Middle frontal gyrus (tissue), 1 donor: ENCODE data around the gene AMZ2.
"Not testable (repeated sequence)": the region's sequence is repeated elsewhere in the genome, so short reads cannot be mapped to it uniquely, and the experiment has no call there.

Experiments
- DNase-seq: peaks from one replicate; pipeline ENCODE4 v3.0.0-alpha.2; 2015; ENCODE audit warnings: low spot score; ENCODE audit errors: extremely low spot score

AMZ2 gene

GRCh38 chr17:68248891-68249290 lies 1.0 kb downstream of the AMZ2 start:
- DNase-seq = no peak

DNA sequence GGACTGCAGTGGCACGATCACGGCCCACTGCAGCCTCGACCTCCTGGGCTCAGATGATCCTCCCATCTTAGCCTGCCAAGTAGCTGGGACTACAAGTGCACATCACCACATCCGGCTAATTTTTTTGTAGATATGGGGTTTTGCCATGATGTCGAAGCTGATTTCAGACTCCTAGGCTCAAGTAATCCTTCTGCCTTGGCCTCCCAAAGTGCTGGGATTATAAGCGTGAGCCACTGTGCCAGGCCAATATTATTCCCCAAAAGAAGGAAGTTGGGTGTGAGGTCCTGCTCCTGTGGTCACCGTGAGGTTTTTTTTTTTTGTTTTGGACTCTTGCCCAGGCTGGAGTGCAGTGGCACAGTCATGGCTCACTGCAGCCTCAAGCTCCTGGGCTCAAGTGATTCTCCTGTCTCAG lies 1.5 kb downstream of the AMZ2 start:
- DNase-seq = no peak

GRCh38 chr17:68253426-68253825 lies 5.6 kb downstream of the AMZ2 start:
- not testable (repeated sequence) for DNase-seq

GRCh38 chr17:68255151-68255550 lies 7.3 kb downstream of the AMZ2 start:
- no peak for DNase-seq

DNA sequence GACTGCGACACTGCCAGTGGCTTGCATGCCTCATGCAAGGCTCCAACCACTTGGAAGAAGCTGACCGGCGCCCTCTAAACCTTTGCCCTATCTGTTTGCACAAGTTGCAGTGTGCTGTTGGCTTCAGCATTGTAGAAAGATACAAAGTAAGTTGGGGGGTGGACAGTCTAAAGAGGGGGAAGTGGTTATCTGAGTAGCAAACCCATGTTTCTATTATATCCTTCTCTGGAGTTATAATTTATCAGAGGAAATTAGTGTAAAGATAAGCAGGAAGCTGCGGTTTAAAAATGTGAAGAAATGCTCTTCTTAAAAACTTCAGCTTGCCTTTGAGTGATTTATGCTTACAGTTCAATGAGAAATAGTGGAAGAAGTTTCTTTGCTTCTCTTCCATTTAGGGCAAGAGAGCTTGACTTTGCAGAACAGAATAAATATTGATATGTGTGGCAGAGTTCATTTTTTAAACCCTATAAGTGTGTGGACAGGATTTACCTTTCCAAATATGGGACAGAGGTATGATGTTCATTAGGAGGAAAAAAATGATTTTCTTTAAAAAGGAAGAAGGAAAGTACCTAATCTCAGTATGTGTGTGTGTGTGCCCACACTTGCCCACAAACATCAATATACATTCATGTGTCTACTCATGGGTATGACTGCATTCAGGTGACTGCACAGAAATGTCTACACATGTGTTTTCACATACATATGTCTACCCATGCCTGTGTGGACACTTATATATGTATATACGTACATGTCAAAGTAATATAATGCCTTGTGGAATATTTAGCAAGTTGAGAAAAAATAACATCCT lies 8.1 kb downstream of the AMZ2 start:
- no peak for DNase-seq

DNA sequence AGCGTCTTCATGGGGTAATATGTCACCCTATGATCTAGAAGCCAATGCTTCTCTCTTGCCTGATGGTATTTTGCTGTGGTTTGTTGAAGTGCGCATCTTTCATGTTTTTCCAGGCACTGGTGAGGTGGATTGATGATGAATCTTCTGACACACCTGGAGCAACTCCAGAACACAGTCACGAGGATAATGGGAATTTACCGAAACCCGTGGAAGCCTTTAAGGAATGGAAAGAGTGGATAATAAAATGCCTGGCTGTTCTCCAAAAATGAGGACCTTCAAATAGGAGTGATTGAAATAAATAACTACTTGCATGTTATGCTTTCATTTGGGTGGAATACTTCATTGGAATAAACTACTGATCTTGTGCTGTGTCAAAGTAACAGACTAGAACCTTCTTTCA lies 8.9 kb downstream of the AMZ2 start:
- not testable (repeated sequence) for DNase-seq

GRCh38 chr17:68257934-68258333 lies 10.1 kb downstream of the AMZ2 start:
- no peak for DNase-seq

GRCh38 chr17:68258890-68259647 lies 11.2 kb downstream of the AMZ2 start:
- DNase-seq = not testable (repeated sequence)

GRCh38 chr17:68259648-68259951 lies 11.8 kb downstream of the AMZ2 start:
- DNase-seq = not testable (repeated sequence)

- no peak for DNase-seq
These were observed 12.4 kb downstream of the AMZ2 start for GRCh38 chr17:68260051-68260762.

- DNase-seq = not testable (repeated sequence)
These were observed 14.6 kb downstream of the AMZ2 start for GRCh38 chr17:68262467-68262866.

DNA sequence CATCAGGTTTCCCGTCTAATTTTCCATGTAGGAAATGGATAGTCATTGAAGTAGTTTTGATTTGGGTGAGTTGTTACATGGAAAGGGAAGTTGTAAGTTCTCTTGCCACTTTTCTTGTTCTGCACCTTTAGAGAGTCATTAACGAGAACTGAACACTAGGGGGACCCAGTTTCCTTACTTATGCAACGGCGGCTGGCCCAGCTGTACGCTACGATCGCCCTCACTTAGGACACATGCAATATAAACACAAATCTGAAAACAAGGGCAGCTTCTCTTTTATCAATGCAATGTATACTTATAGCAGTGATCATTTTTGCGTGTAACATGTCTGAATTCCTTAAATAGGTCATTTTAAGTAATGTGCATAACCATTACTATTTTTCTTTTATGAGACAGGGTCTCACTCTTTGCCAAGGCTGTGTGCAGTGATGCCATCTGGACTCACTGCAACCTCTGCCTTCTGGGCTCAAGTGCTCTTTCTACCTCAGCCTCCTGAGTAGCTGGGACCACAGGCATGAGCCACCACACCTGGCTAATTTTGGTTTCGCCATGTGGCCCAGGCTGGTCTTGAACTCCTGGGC lies 15.3 kb downstream of the AMZ2 start:
- not testable (repeated sequence) for DNase-seq

DNA sequence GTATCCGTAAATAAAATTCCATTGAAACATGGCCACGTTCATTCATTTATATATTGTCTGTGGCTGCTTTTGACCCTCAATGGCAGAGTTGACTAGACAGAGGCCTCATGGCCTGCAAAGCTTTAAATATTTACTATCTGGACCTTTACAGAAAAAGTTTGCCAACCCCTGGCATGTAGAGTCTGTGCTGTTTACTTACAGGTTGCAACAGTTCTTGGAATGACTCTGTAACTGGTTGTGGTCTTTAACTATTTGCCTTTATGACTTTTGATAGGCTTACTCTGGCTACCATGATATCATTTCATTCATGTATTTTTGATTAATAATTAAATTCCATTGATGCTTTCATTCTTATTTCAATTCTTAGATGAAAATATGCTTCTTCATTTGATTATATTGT lies 18.0 kb downstream of the AMZ2 start:
- not testable (repeated sequence) for DNase-seq

DNA sequence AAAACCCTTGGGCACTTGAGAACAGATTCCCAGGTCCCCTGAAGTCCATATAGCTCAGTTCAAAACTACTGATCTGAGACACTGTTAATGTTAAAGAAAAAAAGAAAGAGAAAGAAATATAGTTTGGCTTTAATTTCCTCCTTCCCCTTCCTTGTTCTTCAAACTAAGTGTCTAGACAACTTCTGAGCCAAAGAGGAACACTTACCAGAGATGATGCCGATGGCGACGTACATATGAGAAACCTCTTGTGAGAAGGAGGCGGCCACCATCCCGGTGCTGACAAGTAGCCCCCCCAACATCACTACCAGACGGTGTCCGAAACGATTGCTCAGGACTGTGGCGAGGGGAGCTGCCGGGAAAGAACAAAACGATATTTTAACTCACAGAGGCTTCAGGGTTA lies 25.9 kb downstream of the AMZ2 start:
- DNase-seq = no peak

- not testable (repeated sequence) for DNase-seq
These were observed 28.5 kb downstream of the AMZ2 start for GRCh38 chr17:68276339-68276738.

DNA sequence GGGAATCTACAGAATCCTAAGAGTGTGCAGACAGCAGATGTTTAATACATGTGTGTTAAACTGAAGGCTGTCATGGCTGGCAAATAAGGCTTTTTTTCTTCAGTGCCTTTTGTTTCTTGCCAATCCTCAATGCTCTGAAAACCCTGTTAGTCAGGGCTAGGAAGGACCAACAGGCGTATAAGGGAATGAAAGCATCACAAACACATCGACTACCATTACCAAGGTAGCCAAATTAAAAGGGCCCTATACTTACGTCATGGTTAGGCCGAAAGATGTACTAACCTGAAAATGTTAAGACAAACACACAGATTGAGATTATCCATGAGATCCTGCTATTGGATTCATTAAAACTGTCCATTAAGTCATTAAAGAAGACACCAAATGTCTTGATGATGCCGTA lies 30.0 kb downstream of the AMZ2 start:
- DNase-seq = no peak

DNA sequence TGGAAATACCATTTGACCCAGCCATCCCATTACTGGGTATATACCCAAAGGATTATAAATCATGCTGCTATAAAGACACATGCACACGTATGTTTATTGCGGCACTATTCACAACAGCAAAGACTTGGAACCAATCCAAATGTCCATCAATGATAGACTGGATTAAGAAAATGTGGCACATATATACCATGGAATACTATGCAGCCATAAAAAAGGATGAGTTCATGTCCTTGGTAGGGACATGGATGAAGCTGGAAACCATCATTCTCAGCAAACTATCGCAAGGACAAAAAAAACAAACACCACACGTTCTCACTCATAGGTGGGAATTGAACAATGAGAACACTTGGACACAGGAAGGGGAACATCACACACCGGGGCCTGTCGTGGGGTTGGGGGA lies 34.1 kb downstream of the AMZ2 start:
- DNase-seq = not testable (repeated sequence)

DNA sequence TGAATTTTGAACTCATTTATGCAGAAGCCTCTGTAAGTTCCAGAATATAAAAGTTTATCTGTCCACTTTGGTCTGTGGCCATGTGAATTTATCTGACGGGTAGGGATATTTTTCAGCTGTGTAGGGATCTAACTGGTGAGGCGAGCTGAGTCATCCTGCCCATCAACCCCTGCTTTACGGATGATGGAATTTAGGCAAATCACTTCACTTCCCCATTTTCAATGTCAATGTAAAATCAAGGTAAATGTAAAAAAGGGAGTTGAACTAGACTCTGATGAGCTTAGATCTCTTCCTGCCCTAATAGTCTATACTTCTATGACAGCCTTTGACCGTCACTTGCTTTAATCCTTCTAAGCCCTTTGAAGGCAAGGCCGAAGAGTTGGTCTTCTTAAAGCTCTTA lies 40.5 kb downstream of the AMZ2 start:
- no peak for DNase-seq

DNA sequence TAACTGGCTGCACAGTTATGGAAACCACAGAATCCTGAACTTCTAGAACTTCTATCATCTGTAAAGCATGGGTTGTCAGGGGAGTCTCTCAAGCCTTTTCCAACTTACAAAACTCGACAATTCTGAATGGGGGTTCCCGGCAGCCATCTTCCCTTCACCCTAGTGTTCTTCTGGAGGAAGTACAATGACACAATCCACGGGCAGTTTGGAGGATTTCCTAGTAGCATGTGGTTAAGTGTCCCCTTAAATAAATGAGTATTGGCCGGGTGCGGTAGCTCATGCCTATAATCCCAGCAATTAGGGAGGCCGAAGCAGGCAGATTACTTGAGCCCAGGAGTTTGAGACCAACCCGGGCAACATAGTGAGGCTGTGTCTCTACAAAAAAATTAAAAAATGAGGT lies 41.0 kb downstream of the AMZ2 start:
- no peak for DNase-seq

- no peak for DNase-seq
These were observed 41.6 kb downstream of the AMZ2 start for GRCh38 chr17:68289473-68289872.

DNA sequence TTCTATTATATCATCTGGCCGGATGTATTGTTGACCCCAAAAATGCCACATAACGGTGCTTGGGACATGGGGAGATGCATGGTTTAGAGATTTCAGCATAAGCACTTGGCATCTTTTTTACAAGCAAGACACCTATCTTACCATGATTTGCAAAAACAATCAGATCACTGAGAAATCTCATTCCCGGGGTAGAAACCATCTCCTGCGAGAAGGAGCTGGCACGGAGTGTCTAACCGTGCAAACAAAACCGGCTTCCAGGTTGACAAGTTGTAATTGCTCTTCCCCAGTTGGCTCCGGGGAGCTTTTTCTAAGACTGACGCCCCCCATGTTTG lies 42.1 kb downstream of the AMZ2 start:
- DNase-seq = no peak
